CD4-positive, alpha-beta T cell treated with Interleukin-1 beta for 1 hour (primary cell): ENCODE measurements around the gene SPPL2A.
"Not testable (repeated sequence)": the region's sequence is repeated elsewhere in the genome, so short reads cannot be mapped to it uniquely, and the experiment has no call there.

Source experiments
- DNase-seq, 2 donors: peaks; one replicate each; pipeline ENCODE4 v3.0.0-alpha.2; 2020 to 2022

The SPPL2A gene

GRCh38 chr15:50767332-50767861 is 1.9 kb upstream of the SPPL2A start:
- DNase-seq = no peak

- DNase-seq = peak in 1 of 2 donors; percentile 46
Measured at GRCh38 chr15:50764461-50765194, 878 bp downstream of the SPPL2A start.

GRCh38 chr15:50758712-50759205 is 6.7 kb downstream of the SPPL2A start:
- DNase-seq = no peak

- DNase-seq = no peak
Measured at GRCh38 chr15:50753463-50753862, 12.0 kb downstream of the SPPL2A start.

- peak in 1 of 2 donors; percentile 35 for DNase-seq
Measured at GRCh38 chr15:50751394-50751793, 14.1 kb downstream of the SPPL2A start.

- DNase-seq = no peak
Measured at GRCh38 chr15:50750227-50750705, 15.2 kb downstream of the SPPL2A start.

GRCh38 chr15:50747523-50747922 is 18.0 kb downstream of the SPPL2A start:
- no peak for DNase-seq

GRCh38 chr15:50744601-50745000 is 20.9 kb downstream of the SPPL2A start:
- no peak for DNase-seq

- no peak for DNase-seq
Measured at GRCh38 chr15:50740955-50741354, 24.6 kb downstream of the SPPL2A start.

GRCh38 chr15:50736823-50737222 is 28.7 kb downstream of the SPPL2A start:
- no peak for DNase-seq

GRCh38 chr15:50735156-50735555 is 30.4 kb downstream of the SPPL2A start:
- no peak for DNase-seq

- DNase-seq = no peak
Measured at GRCh38 chr15:50726315-50726714, 39.2 kb downstream of the SPPL2A start.

- DNase-seq = no peak
Measured at GRCh38 chr15:50718700-50719125, 46.8 kb downstream of the SPPL2A start.

GRCh38 chr15:50712018-50712417 is 53.5 kb downstream of the SPPL2A start:
- DNase-seq = no peak

- no peak for DNase-seq
Measured at GRCh38 chr15:50710585-50710984, 54.9 kb downstream of the SPPL2A start.

- no peak for DNase-seq
Measured at GRCh38 chr15:50707878-50708427, 57.6 kb downstream of the SPPL2A start.

GRCh38 chr15:50702762-50703334 is 62.7 kb downstream of the SPPL2A start:
- no peak for DNase-seq

GRCh38 chr15:50698101-50698500 is 67.4 kb downstream of the SPPL2A start:
- no peak for DNase-seq

- no peak for DNase-seq
Measured at GRCh38 chr15:50697109-50697797, 68.3 kb downstream of the SPPL2A start.

GRCh38 chr15:50694634-50695165 is 70.8 kb downstream of the SPPL2A start:
- not testable (repeated sequence) for DNase-seq

GRCh38 chr15:50687302-50687902 is 78.1 kb downstream of the SPPL2A start:
- no peak for DNase-seq
